ENCODE measurements around the gene LEFTY2. TPM values are rescaled to one million over a fixed set of nuclear protein-coding genes. Genes with fewer than 3 reads are reported as not detected.
"Not testable (repeated sequence)": the region's sequence is repeated elsewhere in the genome, so short reads cannot be mapped to it uniquely, and the experiment has no call there.

The LEFTY2 gene
- polyA plus RNA-seq, 3 donors, result 0.99 to 1.3 (median 1.0) TPM

- DNase-seq (ENCODE audit: low read depth in 3 of 3, low spot score in 2 of 3), result no peak
These were observed 13.7 kb upstream of the LEFTY2 start for GRCh38 chr1:225954753-225955152.

GRCh38 chr1:225953315-225953714 lies 12.3 kb upstream of the LEFTY2 start:
- no peak for DNase-seq (ENCODE audit: low read depth in 3 of 3, low spot score in 2 of 3)

GRCh38 chr1:225950905-225951497 lies 10.0 kb upstream of the LEFTY2 start:
- no peak for DNase-seq (ENCODE audit: low read depth in 3 of 3, low spot score in 2 of 3)

GRCh38 chr1:225949041-225949440 lies 8.0 kb upstream of the LEFTY2 start:
- no peak for DNase-seq (ENCODE audit: low read depth in 3 of 3, low spot score in 2 of 3)

GRCh38 chr1:225946803-225947202 lies 5.8 kb upstream of the LEFTY2 start:
- DNase-seq (ENCODE audit: low read depth in 3 of 3, low spot score in 2 of 3), result no peak

GRCh38 chr1:225946082-225946620 lies 5.1 kb upstream of the LEFTY2 start:
- no peak for DNase-seq (ENCODE audit: low read depth in 3 of 3, low spot score in 2 of 3)

GRCh38 chr1:225945564-225945963 lies 4.5 kb upstream of the LEFTY2 start:
- no peak for DNase-seq (ENCODE audit: low read depth in 3 of 3, low spot score in 2 of 3)

GRCh38 chr1:225944951-225945350 lies 3.9 kb upstream of the LEFTY2 start:
- no peak for DNase-seq (ENCODE audit: low read depth in 3 of 3, low spot score in 2 of 3)

GRCh38 chr1:225944387-225944786 lies 3.4 kb upstream of the LEFTY2 start:
- no peak for DNase-seq (ENCODE audit: low read depth in 3 of 3, low spot score in 2 of 3)

- DNase-seq (ENCODE audit: low read depth in 3 of 3, low spot score in 2 of 3), result no peak
These were observed 2.6 kb upstream of the LEFTY2 start for GRCh38 chr1:225943582-225943981.

GRCh38 chr1:225942574-225942973 lies 1.6 kb upstream of the LEFTY2 start:
- no peak for DNase-seq (ENCODE audit: low read depth in 3 of 3, low spot score in 2 of 3)

GRCh38 chr1:225941942-225942222 lies 862 bp upstream of the LEFTY2 start:
- no peak for DNase-seq (ENCODE audit: low read depth in 3 of 3, low spot score in 2 of 3)

GRCh38 chr1:225940385-225941151 lies 452 bp downstream of the LEFTY2 start:
- no peak for DNase-seq (ENCODE audit: low read depth in 3 of 3, low spot score in 2 of 3)

- not testable (repeated sequence) for DNase-seq (ENCODE audit: low read depth in 3 of 3, low spot score in 2 of 3)
These were observed 1.1 kb downstream of the LEFTY2 start for GRCh38 chr1:225939939-225940310.

- DNase-seq (ENCODE audit: low read depth in 3 of 3, low spot score in 2 of 3), result not testable (repeated sequence)
These were observed 1.7 kb downstream of the LEFTY2 start for GRCh38 chr1:225939097-225939938.

GRCh38 chr1:225937048-225937968 lies 3.7 kb downstream of the LEFTY2 start:
- no peak for DNase-seq (ENCODE audit: low read depth in 3 of 3, low spot score in 2 of 3)

- no peak for DNase-seq (ENCODE audit: low read depth in 3 of 3, low spot score in 2 of 3)
These were observed 4.5 kb downstream of the LEFTY2 start for GRCh38 chr1:225936523-225936922.

- not testable (repeated sequence) for DNase-seq (ENCODE audit: low read depth in 3 of 3, low spot score in 2 of 3)
These were observed 4.9 kb downstream of the LEFTY2 start for GRCh38 chr1:225936086-225936485.

GRCh38 chr1:225934711-225935110 lies 6.3 kb downstream of the LEFTY2 start:
- no peak for DNase-seq (ENCODE audit: low read depth in 3 of 3, low spot score in 2 of 3)

GRCh38 chr1:225933072-225933471 lies 7.9 kb downstream of the LEFTY2 start:
- DNase-seq (ENCODE audit: low read depth in 3 of 3, low spot score in 2 of 3), result no peak

All from right renal cortex interstitium (tissue), 3 donors.